DOHH2 (cell line): ENCODE results near the gene NCKAP5.

Source experiments
- EZH2phosphoT487 ChIP-seq: fragments of 200-600 bp; sonication (generic); IDR thresholded peaks from 2 replicates; pipeline ENCODE4 v1.6.1; 2017; ENCODE audit warnings: borderline replicate concordance, mild to moderate bottlenecking, antibody characterized with exemption, low read length, moderate library complexity, mixed read lengths
- TF ChIP-seq, protein P1 (sequence below): fragments of 200-600 bp; sonication (generic); IDR thresholded peaks from one replicate; pipeline ENCODE4 v1.5.1; 2014; ENCODE audit warnings: antibody characterized with exemption, mild to moderate bottlenecking, low read depth, low read length; ENCODE audit not compliant: poor library complexity, severe bottlenecking

DNA sequence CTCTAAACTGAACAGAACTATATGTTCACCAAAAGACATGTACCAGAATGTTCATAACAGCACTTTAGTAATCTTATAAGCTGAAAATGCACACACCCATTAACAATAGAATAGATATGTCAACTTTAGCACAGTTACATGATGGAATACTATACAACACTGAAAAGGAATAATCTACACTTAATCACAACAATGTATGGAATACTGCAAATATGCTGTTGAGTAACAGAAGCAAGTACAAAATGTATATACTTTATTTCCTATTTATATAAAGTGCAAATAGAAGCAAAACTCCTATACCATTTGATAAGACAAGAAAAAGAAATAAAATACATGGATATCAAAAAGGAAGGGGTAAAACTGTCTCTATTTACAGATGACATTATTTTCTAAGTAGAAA, 352.8 kb downstream of the NCKAP5 start:
- TF ChIP-seq, protein P1, sequence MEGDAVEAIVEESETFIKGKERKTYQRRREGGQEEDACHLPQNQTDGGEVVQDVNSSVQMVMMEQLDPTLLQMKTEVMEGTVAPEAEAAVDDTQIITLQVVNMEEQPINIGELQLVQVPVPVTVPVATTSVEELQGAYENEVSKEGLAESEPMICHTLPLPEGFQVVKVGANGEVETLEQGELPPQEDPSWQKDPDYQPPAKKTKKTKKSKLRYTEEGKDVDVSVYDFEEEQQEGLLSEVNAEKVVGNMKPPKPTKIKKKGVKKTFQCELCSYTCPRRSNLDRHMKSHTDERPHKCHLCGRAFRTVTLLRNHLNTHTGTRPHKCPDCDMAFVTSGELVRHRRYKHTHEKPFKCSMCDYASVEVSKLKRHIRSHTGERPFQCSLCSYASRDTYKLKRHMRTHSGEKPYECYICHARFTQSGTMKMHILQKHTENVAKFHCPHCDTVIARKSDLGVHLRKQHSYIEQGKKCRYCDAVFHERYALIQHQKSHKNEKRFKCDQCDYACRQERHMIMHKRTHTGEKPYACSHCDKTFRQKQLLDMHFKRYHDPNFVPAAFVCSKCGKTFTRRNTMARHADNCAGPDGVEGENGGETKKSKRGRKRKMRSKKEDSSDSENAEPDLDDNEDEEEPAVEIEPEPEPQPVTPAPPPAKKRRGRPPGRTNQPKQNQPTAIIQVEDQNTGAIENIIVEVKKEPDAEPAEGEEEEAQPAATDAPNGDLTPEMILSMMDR = no peak
- no peak for TF ChIP-seq EZH2phosphoT487
